Retinal pigment epithelial cell (primary cell): ENCODE measurements around the gene KLHL30.

Source experiments
- DNase-seq: peaks from one replicate; pipeline ENCODE4 v3.0.0-alpha.2; 2010; ENCODE audit warnings: low read depth
- H3K4me3 ChIP-seq: 2 replicates; pipeline ENCODE4 v1.5.1; 2011; ENCODE audit warnings: mild to moderate bottlenecking, low read length, control low read depth, moderate library complexity
- CTCF ChIP-seq: conservative IDR thresholded peaks from 2 replicates; pipeline ENCODE4 v1.5.1; 2011; ENCODE audit warnings: low read depth, low read length, control low read depth, inconsistent platforms

KLHL30 gene

GRCh38 chr2:238119756-238120462 lies 18.6 kb upstream of the KLHL30 start:
- no peak for DNase-seq
- no peak for TF ChIP-seq CTCF
- H3K4me3 ChIP-seq, result no peak overlapping the region

DNA sequence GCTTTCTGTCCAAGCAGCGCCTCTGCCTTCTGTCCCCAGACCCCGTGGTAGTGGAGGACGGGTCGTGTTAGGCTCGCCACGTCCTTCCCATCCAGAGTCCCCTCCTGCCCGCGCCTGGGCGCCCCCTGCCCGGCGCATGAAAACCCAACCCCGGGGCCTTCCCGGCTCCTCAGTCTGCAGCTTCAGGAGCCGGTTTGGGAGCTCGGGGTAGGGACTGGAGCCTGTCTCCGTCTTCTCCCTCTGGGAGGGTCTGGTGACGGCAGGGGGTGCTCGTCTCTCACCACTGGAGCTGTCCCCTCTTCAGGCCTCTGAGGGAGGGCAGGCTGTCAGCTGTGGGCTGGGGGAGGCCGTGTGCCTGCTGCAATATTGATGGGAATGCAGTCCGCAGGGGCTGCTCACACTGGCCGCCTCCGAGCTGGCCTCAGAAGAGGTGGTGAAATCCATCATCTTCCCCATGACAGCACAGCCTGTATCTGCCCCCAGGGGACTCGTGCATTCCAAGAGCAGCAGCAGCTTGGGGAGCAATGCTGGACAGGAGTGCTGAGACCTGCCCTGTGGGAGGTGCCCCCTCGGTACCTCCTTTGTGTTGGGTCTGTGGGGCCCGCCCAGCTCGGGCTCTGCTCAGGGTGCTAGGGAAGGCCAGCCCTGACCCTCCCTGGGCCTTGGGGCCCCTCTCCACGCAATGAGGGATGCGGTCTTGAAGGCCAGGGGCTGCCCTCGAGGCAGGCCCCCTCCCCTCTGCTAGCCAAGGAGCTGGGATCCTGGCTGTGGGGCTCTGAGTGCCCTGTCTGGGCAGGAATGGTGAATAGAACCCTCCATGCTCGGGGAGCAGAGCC lies 17.8 kb upstream of the KLHL30 start:
- H3K4me3 ChIP-seq, result no peak overlapping the region
- no peak for DNase-seq
- peak; percentile 16 for TF ChIP-seq CTCF

- H3K4me3 ChIP-seq, result no peak overlapping the region
- no peak for DNase-seq
- TF ChIP-seq CTCF, result no peak
These were observed 16.8 kb upstream of the KLHL30 start for GRCh38 chr2:238121511-238122286.

DNA sequence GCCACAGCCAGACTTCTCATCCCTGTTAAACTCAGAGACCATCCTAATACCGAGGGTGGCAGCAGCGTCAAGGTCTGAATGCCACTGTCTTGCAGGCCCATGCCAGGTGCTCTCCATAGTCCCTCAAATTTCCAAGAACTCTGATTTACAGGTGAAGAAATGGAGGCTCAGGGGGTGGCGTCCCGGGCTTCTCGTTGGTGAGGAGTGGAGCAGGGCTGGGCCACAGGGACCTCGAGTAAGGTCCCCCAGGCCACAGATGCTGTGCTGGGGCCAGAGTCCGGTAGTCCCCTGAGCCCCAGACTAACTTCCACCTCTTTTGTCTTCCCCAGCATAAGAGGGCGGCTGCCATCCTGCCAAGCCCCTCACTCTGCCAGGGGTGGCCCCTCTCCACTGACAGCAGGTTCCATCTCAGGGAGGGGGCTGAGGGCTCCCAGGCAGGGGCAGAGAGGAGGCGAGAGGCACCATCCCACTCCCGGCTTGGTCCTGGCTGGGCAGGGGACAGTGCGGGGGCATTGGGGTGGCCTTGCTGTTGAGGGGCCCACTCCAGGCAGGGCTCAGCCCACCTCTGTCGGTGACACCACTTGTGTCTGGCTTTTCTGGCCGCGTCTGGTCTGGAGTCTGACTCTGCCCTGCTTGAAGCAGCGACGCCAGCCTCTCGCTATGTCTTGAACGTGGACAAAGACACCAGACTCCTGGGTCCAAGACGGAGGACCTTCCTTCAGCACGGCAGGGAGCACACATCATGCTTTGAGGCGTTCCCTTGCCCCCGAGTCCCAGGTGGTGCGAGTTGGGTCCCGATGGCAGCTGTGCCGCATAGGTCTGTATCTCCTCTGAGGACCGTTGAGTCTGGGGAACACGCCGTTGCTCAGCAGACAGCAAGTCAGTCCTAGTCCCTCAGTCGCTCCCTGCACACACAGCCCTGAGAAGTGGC lies 15.9 kb upstream of the KLHL30 start:
- DNase-seq, result no peak
- no peak overlapping the region for H3K4me3 ChIP-seq
- TF ChIP-seq CTCF, result no peak

DNA sequence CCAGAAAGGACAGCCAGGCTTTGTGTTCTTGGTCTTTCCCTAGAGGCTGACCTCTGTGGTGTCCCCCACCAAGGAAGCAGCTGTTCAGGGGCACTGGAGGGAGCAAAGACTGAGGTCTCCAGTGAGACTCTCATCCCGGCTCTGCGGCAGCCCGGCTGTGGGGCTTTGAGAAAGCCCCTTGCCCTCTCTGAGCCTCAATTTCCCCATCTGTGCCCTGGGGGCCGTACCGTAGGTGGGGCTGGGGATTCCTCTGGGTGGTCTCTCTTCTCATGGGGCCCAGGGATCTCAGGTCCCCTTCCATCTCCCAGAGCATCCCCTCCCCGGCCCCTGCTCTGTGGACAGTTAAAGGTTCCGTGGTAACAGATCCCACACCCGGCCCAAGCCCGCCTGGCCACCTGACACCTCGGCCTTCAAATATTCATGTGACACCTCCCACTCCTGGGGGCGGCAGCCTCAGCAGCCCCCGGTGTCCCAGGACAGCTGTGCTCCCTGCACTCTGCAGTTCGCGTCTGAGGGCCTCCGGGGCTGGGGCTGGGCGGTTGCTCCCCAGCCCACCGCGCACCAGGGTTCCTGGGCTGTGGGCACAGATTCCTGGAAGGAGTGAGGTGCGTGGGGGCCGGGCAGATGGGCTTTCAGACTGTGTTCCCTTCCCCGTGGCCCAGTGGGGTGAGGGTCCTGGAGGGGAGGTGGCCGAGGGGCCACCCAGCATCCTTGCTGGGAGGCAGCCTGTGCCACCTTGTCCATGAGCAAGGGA lies 15.1 kb upstream of the KLHL30 start:
- no peak for TF ChIP-seq CTCF
- no peak for DNase-seq
- no peak overlapping the region for H3K4me3 ChIP-seq
